ENCODE data around the gene WNT8B. TPM values are rescaled to one million over a fixed set of nuclear protein-coding genes. Genes with fewer than 3 reads are reported as not detected.

Gene WNT8B
- total RNA-seq, 1 donor from 2014 or later, result not detected

GRCh38 chr10:100510533-100511308, 47.9 kb downstream of the WNT8B start:
- TF ChIP-seq CTCF (IDR thresholded peaks at IDR 0.05; ENCODE audit: insufficient read depth, low read length, poor library complexity, severe bottlenecking), result no peak
- Histone ChIP-seq H3K27me3 (ENCODE audit: control insufficient read depth, insufficient read depth, low read length) (no peaks in the 10 kb centered on the region), H3K4me3 (ENCODE audit: low read depth, low read length) (no peak overlapping the region), H3K36me3 (ENCODE audit: control insufficient read depth, insufficient read depth, low read length) (no peaks in the 10 kb centered on the region)
- no peak for DNase-seq (ENCODE audit: low read depth)

- peaks cover 3% of the 10 kb centered on the region for H3K27me3 ChIP-seq (ENCODE audit: control insufficient read depth, insufficient read depth, low read length)
- no peak for DNase-seq (ENCODE audit: low read depth)
- no peaks in the 10 kb centered on the region for H3K36me3 ChIP-seq (ENCODE audit: control insufficient read depth, insufficient read depth, low read length)
- H3K4me3 ChIP-seq (ENCODE audit: low read depth, low read length), result no peak overlapping the region
- no peak for TF ChIP-seq CTCF (IDR thresholded peaks at IDR 0.05; ENCODE audit: insufficient read depth, low read length, poor library complexity, severe bottlenecking)
Measured at GRCh38 chr10:100515612-100516011, 52.8 kb downstream of the WNT8B start.

- DNase-seq (ENCODE audit: low read depth), result no peak
- TF ChIP-seq CTCF (IDR thresholded peaks at IDR 0.05; ENCODE audit: insufficient read depth, low read length, poor library complexity, severe bottlenecking), result peak; percentile 3
- no peaks in the 10 kb centered on the region for H3K36me3 ChIP-seq (ENCODE audit: control insufficient read depth, insufficient read depth, low read length)
Measured at GRCh38 chr10:100516847-100517246, 54.0 kb downstream of the WNT8B start.

GRCh38 chr10:100518761-100519241, 56.0 kb downstream of the WNT8B start:
- Histone ChIP-seq H3K4me3 (ENCODE audit: low read depth, low read length) (no peak overlapping the region), H3K27me3 (ENCODE audit: control insufficient read depth, insufficient read depth, low read length) (peaks cover 3% of the 10 kb centered on the region), H3K36me3 (ENCODE audit: control insufficient read depth, insufficient read depth, low read length) (no peaks in the 10 kb centered on the region)
- peak; percentile 54 for TF ChIP-seq CTCF (IDR thresholded peaks at IDR 0.05; ENCODE audit: insufficient read depth, low read length, poor library complexity, severe bottlenecking)
- no peak for DNase-seq (ENCODE audit: low read depth)

More at GRCh38 chr10:100516847-100517246, 54.0 kb downstream of the WNT8B start:
- Histone ChIP-seq H3K4me3 (ENCODE audit: low read depth, low read length) (no peak overlapping the region), H3K27me3 (ENCODE audit: control insufficient read depth, insufficient read depth, low read length) (peaks cover 3% of the 10 kb centered on the region)

GRCh38 chr10:100519311-100520051, 56.7 kb downstream of the WNT8B start, which contains the start of gene SEC31B:
TSS of gene SEC31B (minus strand) at chr10:100519861. CDS start at chr10:100516952, 2,909 bp downstream.
- Histone ChIP-seq H3K27me3 (ENCODE audit: control insufficient read depth, insufficient read depth, low read length) (peaks cover 3% of the 10 kb centered on the region), H3K4me3 (ENCODE audit: low read depth, low read length) (peak within 1 kb of the TSS; percentile 42), H3K36me3 (ENCODE audit: control insufficient read depth, insufficient read depth, low read length) (no peaks in the 10 kb centered on the region)
- DNase-seq (ENCODE audit: low read depth), result no peak
- peak; percentile 14 for TF ChIP-seq CTCF (IDR thresholded peaks at IDR 0.05; ENCODE audit: insufficient read depth, low read length, poor library complexity, severe bottlenecking)
